SU-DHL-6 (cell line): ENCODE results near the gene GPRC6A.

Experiments used
- H2AFZ ChIP-seq: fragments of 200-600 bp; sonication (generic); 2 replicates; pipeline ENCODE4 v1.6.1; 2014; ENCODE audit warnings: low read depth, mild to moderate bottlenecking, moderate library complexity, mixed read lengths, antibody characterized with exemption, low read length; ENCODE audit not compliant: severe bottlenecking
- H3F3A ChIP-seq: fragments of 200-600 bp; shearing (Covaris generic); 2 replicates; pipeline ENCODE4 v1.6.0; 2016; ENCODE audit warnings: antibody characterized with exemption, mild to moderate bottlenecking; ENCODE audit not compliant: insufficient read depth
- H3K27ac ChIP-seq: fragments of 200-600 bp; sonication (generic); 2 replicates; pipeline ENCODE4 v1.5.1; 2016; ENCODE audit warnings: low read depth, mild to moderate bottlenecking, low read length, moderate library complexity, mixed read lengths
- H3K27me3 ChIP-seq: fragments of 200-600 bp; sonication (generic), shearing (Covaris generic); 2 replicates; pipeline ENCODE4 v1.6.0; 2014; ENCODE audit warnings: mild to moderate bottlenecking, low read length
- H3K36me3 ChIP-seq: fragments of 200-600 bp; sonication (generic); 2 replicates; pipeline ENCODE4 v1.6.1; 2014; ENCODE audit warnings: mild to moderate bottlenecking, low read length, mixed read lengths
- H3K4me2 ChIP-seq: fragments of 300-600, 200-600 bp; shearing (Covaris generic), sonication (generic); 2 replicates; pipeline ENCODE4 v1.6.0; 2014; ENCODE audit warnings: low read length, low read depth, mild to moderate bottlenecking; ENCODE audit not compliant: poor library complexity, severe bottlenecking
- H3K4me3 ChIP-seq: fragments of 200-600 bp; sonication (generic); 2 replicates; pipeline ENCODE4 v1.5.1; 2014; ENCODE audit warnings: antibody characterized with exemption, low read length, mild to moderate bottlenecking, mixed read lengths; ENCODE audit not compliant: insufficient read depth, poor library complexity, severe bottlenecking
- H3K79me2 ChIP-seq: fragments of 200-600 bp; sonication (generic); 2 replicates; pipeline ENCODE4 v1.6.1; 2014; ENCODE audit warnings: mild to moderate bottlenecking, low read length, moderate library complexity; ENCODE audit not compliant: insufficient read depth
- H3K9ac ChIP-seq: fragments of 200-600 bp; sonication (generic); 2 replicates; pipeline ENCODE4 v1.7.0; 2014; ENCODE audit warnings: mild to moderate bottlenecking, low read length
- H3K9me2 ChIP-seq: fragments of 200-600 bp; sonication (generic); replicated peaks from 2 replicates; pipeline ENCODE4 v1.6.1; 2014; ENCODE audit warnings: low read length; ENCODE audit not compliant: insufficient read depth
- H3K9me3 ChIP-seq: fragments of 200-600 bp; sonication (generic); 2 replicates; pipeline ENCODE4 v1.6.1; 2014; ENCODE audit warnings: low read length, mixed read lengths; ENCODE audit not compliant: insufficient read depth
- H4K20me1 ChIP-seq: fragments of 200-600 bp; sonication (generic); 2 replicates; pipeline ENCODE4 v1.6.1; 2014; ENCODE audit warnings: low read depth, mild to moderate bottlenecking, antibody characterized with exemption, low read length, moderate library complexity, mixed read lengths
- EZH2phosphoT487 ChIP-seq: fragments of 200-600 bp; sonication (generic), shearing (Covaris generic); conservative IDR thresholded peaks from 2 replicates; pipeline ENCODE4 v1.6.1; 2018; ENCODE audit warnings: mild to moderate bottlenecking, antibody characterized with exemption, low read length, moderate library complexity, mixed read lengths
- TF ChIP-seq, protein P1 (sequence below): fragments of 200-600 bp; sonication (generic); IDR thresholded peaks from one replicate; pipeline ENCODE4 v1.5.1; 2017; ENCODE audit warnings: antibody characterized with exemption, mild to moderate bottlenecking, low read length, moderate library complexity; ENCODE audit not compliant: insufficient read depth, poor library complexity, severe bottlenecking

Gene GPRC6A

DNA sequence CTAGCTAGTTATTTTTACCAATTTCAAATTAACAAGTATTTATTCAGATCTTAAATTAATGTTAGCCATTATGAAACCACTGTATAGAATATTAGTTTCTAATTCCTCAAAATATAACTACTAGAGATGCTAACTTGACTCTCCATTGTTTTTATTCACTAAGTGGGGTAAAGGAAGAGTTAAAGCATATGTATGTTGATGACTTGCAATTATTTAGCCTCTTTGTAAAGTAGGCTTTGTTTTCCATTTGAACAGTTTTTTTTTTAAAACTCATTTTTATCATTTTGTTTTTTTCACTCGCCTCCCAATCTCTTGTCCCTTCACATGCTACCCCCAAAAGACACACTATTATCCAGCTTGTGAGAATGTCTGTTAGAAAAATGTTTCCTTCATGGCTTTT is 66.6 kb downstream of the GPRC6A start:
- Histone ChIP-seq H3K9me2 (no peaks in the 10 kb centered on the region), H4K20me1 (no peaks in the 10 kb centered on the region), H3K9ac (no peak overlapping the region), H3F3A (no peaks in the 10 kb centered on the region), H2AFZ (no peak overlapping the region), H3K9me3 (no peaks in the 10 kb centered on the region), H3K27me3 (no peaks in the 10 kb centered on the region), H3K79me2 (no peaks in the 10 kb centered on the region), H3K4me2 (no peak overlapping the region), H3K4me3 (no peak overlapping the region), H3K36me3 (no peaks in the 10 kb centered on the region), H3K27ac (no peak overlapping the region)
- TF ChIP-seq, protein P1, sequence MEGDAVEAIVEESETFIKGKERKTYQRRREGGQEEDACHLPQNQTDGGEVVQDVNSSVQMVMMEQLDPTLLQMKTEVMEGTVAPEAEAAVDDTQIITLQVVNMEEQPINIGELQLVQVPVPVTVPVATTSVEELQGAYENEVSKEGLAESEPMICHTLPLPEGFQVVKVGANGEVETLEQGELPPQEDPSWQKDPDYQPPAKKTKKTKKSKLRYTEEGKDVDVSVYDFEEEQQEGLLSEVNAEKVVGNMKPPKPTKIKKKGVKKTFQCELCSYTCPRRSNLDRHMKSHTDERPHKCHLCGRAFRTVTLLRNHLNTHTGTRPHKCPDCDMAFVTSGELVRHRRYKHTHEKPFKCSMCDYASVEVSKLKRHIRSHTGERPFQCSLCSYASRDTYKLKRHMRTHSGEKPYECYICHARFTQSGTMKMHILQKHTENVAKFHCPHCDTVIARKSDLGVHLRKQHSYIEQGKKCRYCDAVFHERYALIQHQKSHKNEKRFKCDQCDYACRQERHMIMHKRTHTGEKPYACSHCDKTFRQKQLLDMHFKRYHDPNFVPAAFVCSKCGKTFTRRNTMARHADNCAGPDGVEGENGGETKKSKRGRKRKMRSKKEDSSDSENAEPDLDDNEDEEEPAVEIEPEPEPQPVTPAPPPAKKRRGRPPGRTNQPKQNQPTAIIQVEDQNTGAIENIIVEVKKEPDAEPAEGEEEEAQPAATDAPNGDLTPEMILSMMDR, result no peak
- TF ChIP-seq EZH2phosphoT487, result no peak

DNA sequence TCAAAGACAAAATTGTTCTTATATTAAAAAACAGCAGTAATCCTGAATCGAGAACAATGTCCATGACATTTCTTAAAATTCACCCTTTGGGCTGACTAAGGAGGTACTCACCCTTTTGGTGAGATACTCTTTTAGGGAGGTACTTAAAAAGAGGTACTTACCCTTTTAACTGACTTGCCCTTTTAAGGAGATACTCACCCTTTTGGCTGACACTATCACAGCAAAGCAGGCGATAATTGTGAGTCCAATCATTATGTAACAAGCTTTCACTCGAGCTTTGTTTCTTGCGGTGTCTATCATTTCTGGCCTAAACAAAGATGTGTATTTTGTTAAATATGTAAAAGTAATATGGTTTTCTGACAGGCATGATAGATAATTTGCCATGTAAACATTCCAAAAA is 67.1 kb downstream of the GPRC6A start:
- Histone ChIP-seq H3K36me3 (no peaks in the 10 kb centered on the region), H3K9ac (no peak overlapping the region), H4K20me1 (no peaks in the 10 kb centered on the region), H3K4me3 (no peak overlapping the region), H3F3A (no peaks in the 10 kb centered on the region), H3K27me3 (no peaks in the 10 kb centered on the region), H3K9me3 (no peaks in the 10 kb centered on the region), H3K9me2 (no peaks in the 10 kb centered on the region), H3K79me2 (no peaks in the 10 kb centered on the region), H2AFZ (no peak overlapping the region), H3K4me2 (no peak overlapping the region), H3K27ac (no peak overlapping the region)
- no peak for TF ChIP-seq EZH2phosphoT487
- TF ChIP-seq, protein P1, result no peak

DNA sequence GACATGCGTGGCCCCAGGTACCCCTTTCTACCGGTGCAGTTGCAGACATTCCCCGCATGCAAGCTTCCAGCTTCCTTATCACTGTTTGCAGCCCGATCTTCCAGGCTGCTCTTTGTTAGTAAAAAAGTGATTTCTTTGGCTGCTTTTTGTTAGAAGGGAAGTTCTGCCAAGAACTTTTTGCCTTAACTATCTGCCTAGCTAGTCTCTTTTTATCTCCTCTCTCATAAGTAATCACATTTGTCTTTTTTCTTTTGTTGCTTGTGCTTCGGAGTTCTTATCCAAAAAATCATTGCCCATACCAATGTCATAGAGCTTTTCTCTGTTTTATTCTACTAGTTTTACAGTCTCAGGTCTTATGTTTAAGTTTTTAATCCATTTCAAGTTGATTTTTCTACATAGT is 83.7 kb downstream of the GPRC6A start:
- Histone ChIP-seq H3K36me3 (no peaks in the 10 kb centered on the region), H4K20me1 (no peaks in the 10 kb centered on the region), H3K9ac (no peak overlapping the region), H3K27ac (no peak overlapping the region), H2AFZ (no peak overlapping the region), H3K4me3 (no peak overlapping the region), H3K27me3 (no peaks in the 10 kb centered on the region), H3K4me2 (no peak overlapping the region), H3K79me2 (no peaks in the 10 kb centered on the region), H3K9me2 (no peaks in the 10 kb centered on the region), H3K9me3 (no peaks in the 10 kb centered on the region), H3F3A (no peaks in the 10 kb centered on the region)
- TF ChIP-seq, protein P1, result no peak
- TF ChIP-seq EZH2phosphoT487, result no peak
